Measurements from ENCODE around the gene ARHGAP24.

- TF ChIP-seq CTCF (conservative IDR thresholded peaks at IDR 0.05 in 1 of 2, IDR thresholded peaks at IDR 0.05 in 1 of 2; ENCODE audit: extremely low read depth in 1 of 2, insufficient read depth in 1 of 2, low read depth in 1 of 2, low read length in 2 of 2) (peak; percentile 31 to 66), EZH2 (IDR thresholded peaks at IDR 0.05; ENCODE audit: borderline replicate concordance, low read length) (no peak)
Measured at GRCh38 chr4:85968945-85969819, 494.2 kb downstream of the ARHGAP24 start.

Measured in mammary epithelial cell (primary cell).